ENCODE results near the gene AUTS2.

GRCh38 chr7:70734411-70734810 is 1136.1 kb downstream of the AUTS2 start:
- no peak for TF ChIP-seq CTCF (tag by site-specific recombination; IDR thresholded peaks at IDR 0.05)
- no peak for TF ChIP-seq ZNF707 (tag by site-specific recombination; IDR thresholded peaks at IDR 0.05)
- no peak for TF ChIP-seq ZNF133 (tag by site-specific recombination; IDR thresholded peaks at IDR 0.05)
- TF ChIP-seq ZNF311 (tag by site-specific recombination; IDR thresholded peaks at IDR 0.05; ENCODE audit: borderline replicate concordance), result no peak
- no peak for TF ChIP-seq ZNF558 (tag by site-specific recombination; IDR thresholded peaks at IDR 0.05)
- no peak for TF ChIP-seq ZNF10 (tag by site-specific recombination; IDR thresholded peaks at IDR 0.05)
- no peak for TF ChIP-seq ZNF704 (tag by site-specific recombination; IDR thresholded peaks at IDR 0.05)
- no peak for TF ChIP-seq ZFP69B (tag by site-specific recombination; IDR thresholded peaks at IDR 0.05)
- TF ChIP-seq ZNF777 (tag by site-specific recombination; IDR thresholded peaks at IDR 0.05; ENCODE audit: borderline replicate concordance), result no peak
- no peak for TF ChIP-seq YY1 (tag by site-specific recombination; IDR thresholded peaks at IDR 0.05)
- no peak for TF ChIP-seq ZNF785 (tag by site-specific recombination; IDR thresholded peaks at IDR 0.05)
- no peak for TF ChIP-seq ZNF624 (tag by site-specific recombination; IDR thresholded peaks at IDR 0.05)
- no peak for TF ChIP-seq ZNF350 (tag by site-specific recombination; IDR thresholded peaks at IDR 0.05)
